Loucy (cell line): ENCODE measurements around the gene PLPPR3.

Source experiments
- H2AFZ ChIP-seq: fragments of 200-600 bp; sonication (generic); 2 replicates; pipeline ENCODE4 v1.6.0; 2016; ENCODE audit warnings: antibody characterized with exemption, mild to moderate bottlenecking, low read length, moderate library complexity
- H3F3A ChIP-seq: fragments of 200-600 bp; 2 replicates; pipeline ENCODE4 v1.6.0; 2016; ENCODE audit warnings: antibody characterized with exemption, low read depth, mild to moderate bottlenecking
- H3K27me3 ChIP-seq: fragments of 200-600 bp; sonication (generic); 2 replicates; pipeline ENCODE4 v1.6.1; 2014; ENCODE audit warnings: low read length, mild to moderate bottlenecking; ENCODE audit not compliant: insufficient read depth, poor library complexity, severe bottlenecking
- H3K36me3 ChIP-seq: fragments of 200-600 bp; sonication (generic); 2 replicates; pipeline ENCODE4 v1.6.1; 2016; ENCODE audit warnings: low read length; ENCODE audit not compliant: insufficient read depth
- H3K4me1 ChIP-seq: fragments of 200-600 bp; sonication (generic); 2 replicates; pipeline ENCODE4 v1.5.1; 2014; ENCODE audit warnings: low read length, mild to moderate bottlenecking; ENCODE audit not compliant: insufficient read depth, poor library complexity, severe bottlenecking
- H3K4me2 ChIP-seq: fragments of 200-600 bp; sonication (generic); 2 replicates; pipeline ENCODE4 v1.6.0; 2014; ENCODE audit warnings: antibody characterized with exemption, low read length, low read depth, mild to moderate bottlenecking; ENCODE audit not compliant: poor library complexity, severe bottlenecking
- H3K4me3 ChIP-seq: fragments of 200-600 bp; sonication (generic); 2 replicates; pipeline ENCODE4 v1.5.1; 2014; ENCODE audit warnings: low read length, mild to moderate bottlenecking, mixed read lengths; ENCODE audit not compliant: poor library complexity, severe bottlenecking
- H3K79me2 ChIP-seq: fragments of 200-600 bp; sonication (generic); 2 replicates; pipeline ENCODE4 v1.6.1; 2014; ENCODE audit warnings: low read length; ENCODE audit not compliant: insufficient read depth
- H3K9ac ChIP-seq: fragments of 200-600 bp; sonication (generic); 2 replicates; pipeline ENCODE4 v1.6.0; 2014; ENCODE audit warnings: mild to moderate bottlenecking, low read depth, low read length, moderate library complexity; ENCODE audit not compliant: poor library complexity, severe bottlenecking
- H3K9me2 ChIP-seq: fragments of 200-600 bp; sonication (generic); replicated peaks from 2 replicates; pipeline ENCODE4 v1.6.1; 2016; ENCODE audit warnings: low read depth, low read length, mixed read lengths
- H3K9me3 ChIP-seq: fragments of 200-600 bp; sonication (generic); 2 replicates; pipeline ENCODE4 v1.6.1; 2014; ENCODE audit warnings: mild to moderate bottlenecking, antibody characterized with exemption, low read length, low read depth; ENCODE audit not compliant: insufficient read depth
- H4K20me1 ChIP-seq: fragments of 200-600 bp; sonication (generic); 2 replicates; pipeline ENCODE4 v1.6.0; 2014; ENCODE audit warnings: antibody characterized with exemption, low read length, mild to moderate bottlenecking; ENCODE audit not compliant: insufficient read depth, poor library complexity, severe bottlenecking
- CTCF ChIP-seq: fragments of 200-600 bp; sonication (generic); conservative IDR thresholded peaks from 2 replicates; pipeline ENCODE4 v1.5.1; 2014; ENCODE audit warnings: mild to moderate bottlenecking, antibody characterized with exemption, low read length
- EZH2phosphoT487 ChIP-seq: fragments of 200-600 bp; IDR thresholded peaks from 2 replicates; pipeline ENCODE4 v1.6.1; 2018; ENCODE audit warnings: antibody characterized with exemption, mild to moderate bottlenecking, moderate library complexity, borderline replicate concordance

The PLPPR3 gene

GRCh38 chr19:858868-859843 lies 37.4 kb upstream of the PLPPR3 start, which contains the start of gene CFD:
Gene CFD, plus strand, starts transcription at chr19:859664. Its CDS starts 26 bp downstream, at chr19:859690.
- Histone ChIP-seq H2AFZ (no peak within 1 kb of the TSS), H3K9me2 (no peaks in the 10 kb centered on the region), H3K36me3 (no peaks in the 10 kb centered on the region), H3F3A (no peaks in the 10 kb centered on the region), H4K20me1 (no peaks in the 10 kb centered on the region), H3K4me3 (no peak within 1 kb of the TSS), H3K9me3 (no peaks in the 10 kb centered on the region), H3K4me2 (no peak within 1 kb of the TSS), H3K9ac (no peak within 1 kb of the TSS), H3K27me3 (no peaks in the 10 kb centered on the region), H3K4me1 (no peaks in the 10 kb centered on the region), H3K79me2 (no peaks in the 10 kb centered on the region)
- TF ChIP-seq CTCF (no peak), EZH2phosphoT487 (no peak)

GRCh38 chr19:858284-858683 lies 36.5 kb upstream of the PLPPR3 start:
- Histone ChIP-seq H3K27me3 (no peaks in the 10 kb centered on the region), H3K4me2 (no peak overlapping the region), H3K4me1 (no peaks in the 10 kb centered on the region), H3K4me3 (no peak overlapping the region), H4K20me1 (no peaks in the 10 kb centered on the region), H3K9ac (no peak overlapping the region), H3K9me2 (no peaks in the 10 kb centered on the region), H3F3A (no peaks in the 10 kb centered on the region), H3K36me3 (no peaks in the 10 kb centered on the region), H3K79me2 (no peaks in the 10 kb centered on the region), H3K9me3 (no peaks in the 10 kb centered on the region), H2AFZ (no peak overlapping the region)
- TF ChIP-seq EZH2phosphoT487, result no peak
- TF ChIP-seq CTCF, result no peak

GRCh38 chr19:855566-856120 lies 33.9 kb upstream of the PLPPR3 start:
- TF ChIP-seq EZH2phosphoT487, result no peak
- no peak for TF ChIP-seq CTCF
- Histone ChIP-seq H4K20me1 (no peaks in the 10 kb centered on the region), H3F3A (no peaks in the 10 kb centered on the region), H3K27me3 (no peaks in the 10 kb centered on the region), H3K79me2 (no peaks in the 10 kb centered on the region), H2AFZ (no peak overlapping the region), H3K9me3 (no peaks in the 10 kb centered on the region), H3K4me1 (no peaks in the 10 kb centered on the region), H3K4me3 (no peak overlapping the region), H3K9ac (no peak overlapping the region), H3K36me3 (no peaks in the 10 kb centered on the region), H3K4me2 (no peak overlapping the region), H3K9me2 (no peaks in the 10 kb centered on the region)
